ENCODE results near the gene VRK1. TPM values are rescaled to one million over a fixed set of nuclear protein-coding genes. Genes with fewer than 3 reads are reported as not detected.

VRK1 gene
- total and polyA plus RNA-seq, 2 of the 8 experiments (the other 6 are each of a cell fraction or from before 2014, with no cell fraction given), result 24.2 to 64.8 TPM

DNA sequence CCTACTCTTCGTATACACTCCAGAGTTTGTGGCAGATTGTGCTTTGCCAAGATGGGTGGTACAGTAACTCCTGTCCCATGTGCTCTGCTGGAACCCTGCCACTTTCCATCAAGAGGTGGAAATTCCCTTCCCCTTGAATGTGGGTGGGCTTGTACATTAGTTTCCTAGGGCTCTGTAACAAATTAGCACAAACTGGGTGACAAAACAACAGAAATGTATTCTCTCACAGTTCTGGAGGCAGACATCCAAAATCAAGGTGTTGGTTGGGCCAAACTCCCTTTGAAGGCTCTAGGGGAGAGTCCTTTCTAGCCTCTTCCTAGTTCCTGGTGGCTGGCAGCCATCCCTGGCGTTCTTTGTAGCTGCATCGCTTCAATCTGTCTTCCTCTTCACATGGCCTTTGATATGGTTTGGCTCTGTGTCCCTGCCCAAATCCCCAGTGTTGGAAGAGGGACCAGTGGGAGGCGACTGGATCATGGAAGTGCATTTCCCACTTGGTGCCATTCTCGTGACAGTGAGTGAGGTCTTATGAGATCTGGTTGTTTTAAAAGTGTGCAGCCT lies 117.5 kb downstream of the VRK1 start (continued):
- TF ChIP-seq, protein P1, sequence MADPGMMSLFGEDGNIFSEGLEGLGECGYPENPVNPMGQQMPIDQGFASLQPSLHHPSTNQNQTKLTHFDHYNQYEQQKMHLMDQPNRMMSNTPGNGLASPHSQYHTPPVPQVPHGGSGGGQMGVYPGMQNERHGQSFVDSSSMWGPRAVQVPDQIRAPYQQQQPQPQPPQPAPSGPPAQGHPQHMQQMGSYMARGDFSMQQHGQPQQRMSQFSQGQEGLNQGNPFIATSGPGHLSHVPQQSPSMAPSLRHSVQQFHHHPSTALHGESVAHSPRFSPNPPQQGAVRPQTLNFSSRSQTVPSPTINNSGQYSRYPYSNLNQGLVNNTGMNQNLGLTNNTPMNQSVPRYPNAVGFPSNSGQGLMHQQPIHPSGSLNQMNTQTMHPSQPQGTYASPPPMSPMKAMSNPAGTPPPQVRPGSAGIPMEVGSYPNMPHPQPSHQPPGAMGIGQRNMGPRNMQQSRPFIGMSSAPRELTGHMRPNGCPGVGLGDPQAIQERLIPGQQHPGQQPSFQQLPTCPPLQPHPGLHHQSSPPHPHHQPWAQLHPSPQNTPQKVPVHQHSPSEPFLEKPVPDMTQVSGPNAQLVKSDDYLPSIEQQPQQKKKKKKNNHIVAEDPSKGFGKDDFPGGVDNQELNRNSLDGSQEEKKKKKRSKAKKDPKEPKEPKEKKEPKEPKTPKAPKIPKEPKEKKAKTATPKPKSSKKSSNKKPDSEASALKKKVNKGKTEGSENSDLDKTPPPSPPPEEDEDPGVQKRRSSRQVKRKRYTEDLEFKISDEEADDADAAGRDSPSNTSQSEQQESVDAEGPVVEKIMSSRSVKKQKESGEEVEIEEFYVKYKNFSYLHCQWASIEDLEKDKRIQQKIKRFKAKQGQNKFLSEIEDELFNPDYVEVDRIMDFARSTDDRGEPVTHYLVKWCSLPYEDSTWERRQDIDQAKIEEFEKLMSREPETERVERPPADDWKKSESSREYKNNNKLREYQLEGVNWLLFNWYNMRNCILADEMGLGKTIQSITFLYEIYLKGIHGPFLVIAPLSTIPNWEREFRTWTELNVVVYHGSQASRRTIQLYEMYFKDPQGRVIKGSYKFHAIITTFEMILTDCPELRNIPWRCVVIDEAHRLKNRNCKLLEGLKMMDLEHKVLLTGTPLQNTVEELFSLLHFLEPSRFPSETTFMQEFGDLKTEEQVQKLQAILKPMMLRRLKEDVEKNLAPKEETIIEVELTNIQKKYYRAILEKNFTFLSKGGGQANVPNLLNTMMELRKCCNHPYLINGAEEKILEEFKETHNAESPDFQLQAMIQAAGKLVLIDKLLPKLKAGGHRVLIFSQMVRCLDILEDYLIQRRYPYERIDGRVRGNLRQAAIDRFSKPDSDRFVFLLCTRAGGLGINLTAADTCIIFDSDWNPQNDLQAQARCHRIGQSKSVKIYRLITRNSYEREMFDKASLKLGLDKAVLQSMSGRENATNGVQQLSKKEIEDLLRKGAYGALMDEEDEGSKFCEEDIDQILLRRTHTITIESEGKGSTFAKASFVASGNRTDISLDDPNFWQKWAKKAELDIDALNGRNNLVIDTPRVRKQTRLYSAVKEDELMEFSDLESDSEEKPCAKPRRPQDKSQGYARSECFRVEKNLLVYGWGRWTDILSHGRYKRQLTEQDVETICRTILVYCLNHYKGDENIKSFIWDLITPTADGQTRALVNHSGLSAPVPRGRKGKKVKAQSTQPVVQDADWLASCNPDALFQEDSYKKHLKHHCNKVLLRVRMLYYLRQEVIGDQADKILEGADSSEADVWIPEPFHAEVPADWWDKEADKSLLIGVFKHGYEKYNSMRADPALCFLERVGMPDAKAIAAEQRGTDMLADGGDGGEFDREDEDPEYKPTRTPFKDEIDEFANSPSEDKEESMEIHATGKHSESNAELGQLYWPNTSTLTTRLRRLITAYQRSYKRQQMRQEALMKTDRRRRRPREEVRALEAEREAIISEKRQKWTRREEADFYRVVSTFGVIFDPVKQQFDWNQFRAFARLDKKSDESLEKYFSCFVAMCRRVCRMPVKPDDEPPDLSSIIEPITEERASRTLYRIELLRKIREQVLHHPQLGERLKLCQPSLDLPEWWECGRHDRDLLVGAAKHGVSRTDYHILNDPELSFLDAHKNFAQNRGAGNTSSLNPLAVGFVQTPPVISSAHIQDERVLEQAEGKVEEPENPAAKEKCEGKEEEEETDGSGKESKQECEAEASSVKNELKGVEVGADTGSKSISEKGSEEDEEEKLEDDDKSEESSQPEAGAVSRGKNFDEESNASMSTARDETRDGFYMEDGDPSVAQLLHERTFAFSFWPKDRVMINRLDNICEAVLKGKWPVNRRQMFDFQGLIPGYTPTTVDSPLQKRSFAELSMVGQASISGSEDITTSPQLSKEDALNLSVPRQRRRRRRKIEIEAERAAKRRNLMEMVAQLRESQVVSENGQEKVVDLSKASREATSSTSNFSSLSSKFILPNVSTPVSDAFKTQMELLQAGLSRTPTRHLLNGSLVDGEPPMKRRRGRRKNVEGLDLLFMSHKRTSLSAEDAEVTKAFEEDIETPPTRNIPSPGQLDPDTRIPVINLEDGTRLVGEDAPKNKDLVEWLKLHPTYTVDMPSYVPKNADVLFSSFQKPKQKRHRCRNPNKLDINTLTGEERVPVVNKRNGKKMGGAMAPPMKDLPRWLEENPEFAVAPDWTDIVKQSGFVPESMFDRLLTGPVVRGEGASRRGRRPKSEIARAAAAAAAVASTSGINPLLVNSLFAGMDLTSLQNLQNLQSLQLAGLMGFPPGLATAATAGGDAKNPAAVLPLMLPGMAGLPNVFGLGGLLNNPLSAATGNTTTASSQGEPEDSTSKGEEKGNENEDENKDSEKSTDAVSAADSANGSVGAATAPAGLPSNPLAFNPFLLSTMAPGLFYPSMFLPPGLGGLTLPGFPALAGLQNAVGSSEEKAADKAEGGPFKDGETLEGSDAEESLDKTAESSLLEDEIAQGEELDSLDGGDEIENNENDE (IDR thresholded peaks at IDR 0.05; ENCODE audit: insufficient replicate concordance, low read length), result no peak
- no peak for TF ChIP-seq ZNF274 (IDR thresholded peaks at IDR 0.05; ENCODE audit: borderline replicate concordance, extremely low read depth, low read length)
- TF ChIP-seq JUND (IDR thresholded peaks at IDR 0.05; ENCODE audit: low read length), result no peak
- no peak for TF ChIP-seq CBX8 (IDR thresholded peaks at IDR 0.05; ENCODE audit: borderline replicate concordance, low read depth, low read length)
- no peak for TF ChIP-seq RFX5 (IDR thresholded peaks at IDR 0.05; ENCODE audit: borderline replicate concordance, low read depth, low read length)
- no peak for TF ChIP-seq NRF1 (IDR thresholded peaks at IDR 0.05; ENCODE audit: low read depth, low read length)
- TF ChIP-seq RAD21 (IDR thresholded peaks at IDR 0.05 in 1 of 2, conservative IDR thresholded peaks at IDR 0.05 in 1 of 2; ENCODE audit: low read depth in 2 of 2, low read length in 2 of 2), result no peak
- TF ChIP-seq, protein P2, sequence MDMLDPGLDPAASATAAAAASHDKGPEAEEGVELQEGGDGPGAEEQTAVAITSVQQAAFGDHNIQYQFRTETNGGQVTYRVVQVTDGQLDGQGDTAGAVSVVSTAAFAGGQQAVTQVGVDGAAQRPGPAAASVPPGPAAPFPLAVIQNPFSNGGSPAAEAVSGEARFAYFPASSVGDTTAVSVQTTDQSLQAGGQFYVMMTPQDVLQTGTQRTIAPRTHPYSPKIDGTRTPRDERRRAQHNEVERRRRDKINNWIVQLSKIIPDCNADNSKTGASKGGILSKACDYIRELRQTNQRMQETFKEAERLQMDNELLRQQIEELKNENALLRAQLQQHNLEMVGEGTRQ (IDR thresholded peaks at IDR 0.05; ENCODE audit: low read length), result no peak
- TF ChIP-seq TBP (IDR thresholded peaks at IDR 0.05; ENCODE audit: low read depth, low read length), result no peak

All from H1 (cell line).